Stimulated activated CD4-positive, alpha-beta T cell treated with anti-CD3 and anti-CD28 coated beads, Interleukin-1b, Interleukin-23, amount 100 ng/mL, for 4 hours (primary cell): ENCODE data around the gene PCDHGA12.

Experiments used
- DNase-seq, 2 donors: peaks; one replicate each; pipeline ENCODE4 v3.0.0-alpha.2; 2020; ENCODE audit warnings: low read depth in 2 of 2

The PCDHGA12 gene

GRCh38 chr5:141439411-141440141, 9.3 kb downstream of the PCDHGA12 start:
- no peak for DNase-seq

- no peak for DNase-seq
Measured at GRCh38 chr5:141440341-141440740, 10.0 kb downstream of the PCDHGA12 start.

GRCh38 chr5:141441571-141442170, 11.4 kb downstream of the PCDHGA12 start:
- no peak for DNase-seq

GRCh38 chr5:141465351-141465750, 35.0 kb downstream of the PCDHGA12 start:
- DNase-seq, result no peak

GRCh38 chr5:141475625-141476131, 45.4 kb downstream of the PCDHGA12 start, which contains the start of gene PCDHGC3:
Gene PCDHGC3 (plus strand): TSS chr5:141475966. CDS start chr5:141476117, 151 bp downstream.
- DNase-seq, result peak; percentile 25 to 40

- DNase-seq, result no peak
Measured at GRCh38 chr5:141476132-141476911, 46.0 kb downstream of the PCDHGA12 start.

- DNase-seq, result no peak
Measured at GRCh38 chr5:141477044-141477575, 46.8 kb downstream of the PCDHGA12 start.

- no peak for DNase-seq
Measured at GRCh38 chr5:141477815-141478214, 47.5 kb downstream of the PCDHGA12 start.

GRCh38 chr5:141478321-141478945, 48.1 kb downstream of the PCDHGA12 start:
- DNase-seq, result no peak

GRCh38 chr5:141479776-141480175, 49.5 kb downstream of the PCDHGA12 start:
- DNase-seq, result no peak
